HG02943 (cell line): ENCODE results near the gene MTG2.

Experiments used
- ATAC-seq: cut with Tn5 transposase; IDR thresholded peaks from one replicate; pipeline ENCODE4 v1.9.1; 2021; ENCODE audit warnings: mild to moderate bottlenecking, low read depth, moderate library complexity; ENCODE audit not compliant: unreplicated experiment

MTG2 gene

GRCh38 chr20:62202083-62202395 is 19.2 kb downstream of the MTG2 start:
- no peak for ATAC-seq

GRCh38 chr20:62202676-62203377 is 20.0 kb downstream of the MTG2 start:
- no peak for ATAC-seq

- no peak for ATAC-seq
Measured at GRCh38 chr20:62203378-62204030, 20.7 kb downstream of the MTG2 start.

GRCh38 chr20:62205618-62206387 is 23.0 kb downstream of the MTG2 start:
- ATAC-seq, result no peak

- ATAC-seq, result no peak
Measured at GRCh38 chr20:62206388-62206775, 23.6 kb downstream of the MTG2 start.

GRCh38 chr20:62208061-62208794 is 25.4 kb downstream of the MTG2 start:
- no peak for ATAC-seq

GRCh38 chr20:62208795-62209755 is 26.2 kb downstream of the MTG2 start:
- no peak for ATAC-seq

- no peak for ATAC-seq
Measured at GRCh38 chr20:62209850-62210495, 27.1 kb downstream of the MTG2 start.

DNA sequence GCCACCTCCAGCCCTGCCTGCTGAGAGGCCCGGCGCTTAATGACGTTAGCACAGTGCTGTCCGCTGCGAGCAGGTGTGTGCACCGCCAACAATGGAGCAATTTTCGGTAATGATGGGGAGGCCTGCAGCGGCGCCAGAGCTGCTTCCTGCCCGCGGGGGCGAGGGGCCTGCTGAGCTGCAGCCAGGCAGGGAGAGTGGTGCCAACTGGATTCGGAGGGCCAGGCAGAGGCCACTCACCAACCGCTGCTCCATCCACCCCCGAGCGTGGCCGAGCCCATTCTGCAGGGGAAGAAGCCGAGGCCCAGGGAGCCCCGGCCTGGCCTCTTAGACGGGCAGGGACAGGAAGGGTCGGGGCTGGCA is 27.6 kb downstream of the MTG2 start:
- ATAC-seq, result no peak

- no peak for ATAC-seq
Measured at GRCh38 chr20:62211216-62211615, 28.4 kb downstream of the MTG2 start.

DNA sequence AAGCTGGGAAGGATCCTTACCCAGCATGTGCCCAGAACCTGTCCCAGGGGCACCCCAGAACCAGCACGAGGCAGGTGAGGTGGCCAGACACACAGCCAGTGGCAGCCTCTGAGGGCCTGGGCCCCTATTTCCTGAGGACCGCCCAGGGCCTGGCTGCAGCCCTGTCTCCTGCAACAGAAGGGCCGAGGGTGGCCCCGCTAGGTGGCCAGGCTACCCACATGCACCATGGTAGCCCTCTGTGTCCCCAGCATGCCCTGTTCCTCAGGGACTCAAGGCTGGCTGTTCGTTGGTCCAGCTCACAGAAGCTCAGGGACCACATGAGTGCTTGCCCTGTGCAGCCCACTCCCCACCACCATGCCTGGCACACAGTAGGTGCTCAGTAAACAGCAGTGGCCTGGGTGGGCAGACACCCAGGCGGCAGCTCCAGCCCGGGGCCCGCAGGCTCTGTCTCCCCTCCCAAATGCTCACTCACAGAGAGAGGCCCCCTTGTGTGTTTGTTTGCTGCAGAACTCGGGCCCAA is 29.0 kb downstream of the MTG2 start:
- ATAC-seq, result no peak

GRCh38 chr20:62212299-62212698 is 29.5 kb downstream of the MTG2 start:
- no peak for ATAC-seq

DNA sequence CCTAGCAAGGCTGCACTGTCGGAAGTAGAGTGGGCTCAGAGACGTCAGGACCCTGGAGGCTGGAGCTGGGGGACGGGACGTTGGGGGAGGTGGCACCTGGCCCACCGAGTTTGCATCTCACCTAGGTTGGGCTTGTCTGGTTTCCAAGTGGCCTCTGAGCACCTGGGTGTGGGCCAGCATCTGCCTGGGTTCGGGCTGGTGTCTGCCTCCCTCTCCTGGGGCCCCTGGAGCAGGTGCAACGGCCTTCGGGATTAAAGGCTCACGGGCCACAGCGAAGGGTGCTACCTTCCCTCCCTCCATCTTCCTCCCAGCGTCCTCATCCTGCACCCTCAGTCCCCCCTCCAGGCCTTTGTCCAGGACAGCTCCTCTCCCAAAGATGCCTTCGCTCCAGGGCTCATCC is 31.2 kb downstream of the MTG2 start:
- no peak for ATAC-seq

DNA sequence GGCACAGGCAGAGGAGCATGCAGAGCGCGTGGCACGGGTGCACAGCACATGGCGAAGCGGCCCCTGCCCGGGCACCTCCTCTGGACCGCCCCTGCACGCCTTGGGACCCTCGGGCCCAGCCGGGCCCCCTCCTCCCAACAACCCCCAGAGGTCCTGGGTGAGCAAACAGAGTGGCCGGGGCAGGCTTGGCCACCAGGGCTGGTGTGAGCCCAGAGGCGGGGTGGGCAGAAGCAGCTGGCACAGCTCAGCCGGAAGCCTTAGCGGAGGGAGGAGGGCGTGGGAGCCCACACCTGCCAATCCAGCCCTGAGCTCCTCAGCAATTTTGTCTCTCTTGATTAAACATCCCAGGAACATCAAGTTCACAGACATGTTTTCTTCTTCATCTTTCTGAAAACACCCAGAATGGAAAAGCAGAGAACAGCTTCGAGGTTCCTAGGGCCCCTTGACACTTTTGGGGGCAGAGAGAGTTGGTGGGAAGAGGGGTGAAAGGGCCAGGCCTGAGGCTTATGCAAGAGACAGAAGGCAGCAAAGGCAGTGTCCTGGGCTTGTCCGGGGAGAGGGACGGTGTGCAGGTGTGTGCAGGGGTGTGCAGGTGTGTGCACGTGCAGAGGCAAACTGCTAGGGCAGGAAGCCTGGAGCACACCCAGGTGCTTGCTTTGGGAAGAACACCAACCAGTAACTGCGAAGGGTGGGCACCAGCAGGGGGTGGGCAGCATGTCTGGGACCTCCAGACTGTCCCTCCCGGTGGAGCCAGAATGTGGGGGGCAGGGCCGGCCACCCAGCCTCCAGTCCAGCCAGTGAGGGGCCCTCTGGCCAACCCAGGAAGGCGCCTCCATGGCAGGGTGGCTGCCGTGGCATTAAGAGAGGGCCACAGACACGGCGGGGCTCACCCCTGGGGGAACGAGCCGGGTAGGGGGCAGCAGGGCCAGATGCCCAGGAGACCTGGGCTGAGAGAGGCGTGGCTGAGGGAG is 32.5 kb downstream of the MTG2 start:
- ATAC-seq, result no peak

DNA sequence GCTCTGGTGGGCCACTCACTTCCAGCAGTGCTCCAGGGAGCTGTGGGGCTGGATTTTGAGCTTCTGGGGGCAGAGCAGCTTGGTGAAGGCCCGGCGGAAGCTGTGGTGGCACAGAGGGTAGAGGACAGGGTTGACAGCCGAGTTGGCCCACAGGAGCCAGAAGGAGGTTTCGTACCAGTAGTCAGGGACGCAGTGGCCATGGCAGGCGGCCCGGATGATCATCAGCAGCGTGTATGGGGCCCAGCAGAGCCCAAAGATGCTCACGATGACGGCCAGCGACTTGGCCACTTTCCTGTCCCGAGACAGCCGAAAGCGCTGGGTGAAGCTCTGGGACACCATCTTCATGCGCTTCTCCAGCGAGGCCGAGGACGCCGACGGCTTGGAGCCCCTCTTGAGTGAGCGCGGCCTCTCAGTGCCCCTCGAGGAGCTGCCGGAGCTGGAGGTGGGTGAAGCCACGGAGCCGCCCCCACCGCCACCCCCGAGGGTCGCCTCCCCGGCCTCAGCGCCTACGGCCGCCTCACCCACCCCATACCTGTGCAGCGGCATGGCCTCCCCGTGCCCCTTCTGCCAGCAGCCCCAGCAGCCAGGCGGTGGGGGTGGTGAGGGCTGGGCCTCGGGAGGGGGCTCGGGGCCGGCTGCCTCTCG is 33.3 kb downstream of the MTG2 start:
- no peak for ATAC-seq

- ATAC-seq, result no peak
Measured at GRCh38 chr20:62216636-62217566, 34.1 kb downstream of the MTG2 start.
